Fibroblast of skin of left biceps (primary cell): ENCODE measurements around the gene ELOVL5.
"Not testable (repeated sequence)": the region's sequence is repeated elsewhere in the genome, so short reads cannot be mapped to it uniquely, and the experiment has no call there.

ENCODE experiments used
- DNase-seq, 2 experiments: peaks; one replicate each; pipeline ENCODE4 v3.0.0-alpha.2; 2013; ENCODE audit warnings: low read depth in 2 of 2

The ELOVL5 gene, protein sequence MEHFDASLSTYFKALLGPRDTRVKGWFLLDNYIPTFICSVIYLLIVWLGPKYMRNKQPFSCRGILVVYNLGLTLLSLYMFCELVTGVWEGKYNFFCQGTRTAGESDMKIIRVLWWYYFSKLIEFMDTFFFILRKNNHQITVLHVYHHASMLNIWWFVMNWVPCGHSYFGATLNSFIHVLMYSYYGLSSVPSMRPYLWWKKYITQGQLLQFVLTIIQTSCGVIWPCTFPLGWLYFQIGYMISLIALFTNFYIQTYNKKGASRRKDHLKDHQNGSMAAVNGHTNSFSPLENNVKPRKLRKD

DNA sequence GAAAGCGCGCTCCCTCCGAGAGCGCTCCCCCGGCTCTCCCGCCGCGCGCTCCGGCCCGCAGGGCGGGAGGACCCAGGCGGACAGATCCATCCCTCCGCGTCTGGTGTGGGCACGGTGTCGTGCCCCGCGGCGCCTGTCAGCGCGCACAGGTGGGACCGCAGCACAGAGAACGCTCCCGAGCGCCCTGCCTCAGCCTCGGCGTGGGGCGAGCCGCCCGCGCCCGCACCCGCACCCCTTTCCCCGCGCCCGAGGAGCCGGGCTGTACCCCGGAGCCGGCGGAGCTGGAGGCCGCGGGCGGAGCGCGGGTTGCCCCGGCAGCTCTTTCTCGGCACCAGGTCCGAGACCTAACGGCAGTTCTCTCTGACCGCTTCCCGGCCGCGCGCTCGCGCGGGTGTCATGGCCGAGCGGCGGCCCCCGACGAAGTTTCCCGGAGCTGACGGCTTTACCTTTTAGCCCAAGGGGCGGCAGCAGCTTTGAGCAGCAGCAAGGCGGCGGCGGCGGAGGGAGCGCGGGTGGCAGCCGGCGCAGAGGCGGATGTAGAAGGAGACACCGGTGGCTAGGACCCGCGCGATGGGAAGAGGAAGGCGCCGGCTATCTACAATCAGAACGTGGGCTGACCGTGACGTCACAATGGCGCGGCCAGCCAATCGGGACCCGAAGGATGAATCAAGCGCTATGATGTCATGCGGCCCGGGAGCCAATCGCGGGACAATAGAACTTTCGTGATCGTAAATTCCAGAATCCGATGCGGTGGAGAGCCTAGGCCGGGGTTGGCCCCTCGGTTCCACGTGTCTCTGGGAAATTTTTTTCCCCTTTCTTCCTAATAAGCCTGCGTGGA is at the start of gene ELOVL5:
Gene ELOVL5 (minus strand): TSS at position 580 of the 838 bp plus-strand sequence. CDS start 53,251 bp downstream, outside the sequence.
- peak; percentile 97 for DNase-seq

DNA sequence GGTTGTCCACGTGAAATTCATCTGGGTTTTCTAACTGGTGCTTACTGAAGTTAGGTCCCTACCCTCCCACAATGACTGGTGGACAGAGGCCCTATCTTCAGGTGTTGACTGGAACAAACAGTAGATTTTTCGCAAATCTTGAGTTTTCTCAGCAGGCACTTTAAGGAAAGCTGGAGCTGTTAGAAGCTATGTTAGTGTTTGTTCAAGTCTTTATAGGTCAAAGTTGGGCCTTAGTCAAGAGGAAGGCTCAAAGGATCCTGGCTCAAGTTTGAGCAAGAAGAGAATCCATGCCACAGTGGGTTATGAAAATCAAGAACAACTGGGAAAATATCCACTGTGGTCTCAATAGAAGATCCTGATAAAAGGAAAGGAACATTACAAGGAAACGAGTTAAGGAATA is 48.5 kb upstream of the ELOVL5 start:
- no peak for DNase-seq

DNA sequence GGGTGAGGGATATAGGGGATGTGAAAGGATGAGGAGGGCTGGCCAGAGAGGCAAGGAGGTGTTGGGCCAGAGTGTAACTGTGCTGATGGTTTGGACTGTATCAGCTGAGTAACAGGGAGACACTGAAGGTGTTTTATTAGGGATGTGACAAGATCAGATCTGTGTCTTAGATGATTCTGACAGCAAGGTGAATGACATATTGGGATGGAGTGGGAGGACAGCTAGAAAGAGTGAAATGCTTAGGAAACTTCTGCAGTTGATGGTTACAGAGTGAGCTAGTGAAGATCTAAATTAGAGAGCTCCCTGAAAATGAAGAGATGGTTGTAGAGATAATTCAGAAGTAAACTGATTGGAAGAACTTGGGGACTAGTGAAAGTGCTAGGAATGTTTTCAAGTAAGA is 47.2 kb upstream of the ELOVL5 start:
- no peak for DNase-seq

DNA sequence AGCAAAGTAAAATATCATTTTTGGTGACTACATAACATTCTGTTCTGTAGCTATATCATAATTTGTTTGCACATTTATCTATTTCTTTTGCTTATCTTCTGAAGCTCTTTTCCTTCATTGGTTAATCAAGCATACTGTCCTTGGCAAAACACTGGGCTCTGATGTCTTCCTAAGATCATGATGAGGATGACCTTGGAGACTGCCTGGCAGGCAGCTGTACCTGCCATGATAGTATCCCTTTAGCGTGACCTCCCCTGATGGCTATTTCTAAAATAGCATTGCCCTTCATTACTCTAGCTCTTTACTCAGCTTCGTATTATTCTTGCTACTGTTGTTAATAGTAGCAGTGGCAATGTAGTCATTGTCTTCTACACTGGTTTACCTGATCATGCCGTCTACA is 46.0 kb upstream of the ELOVL5 start:
- DNase-seq = no peak

DNA sequence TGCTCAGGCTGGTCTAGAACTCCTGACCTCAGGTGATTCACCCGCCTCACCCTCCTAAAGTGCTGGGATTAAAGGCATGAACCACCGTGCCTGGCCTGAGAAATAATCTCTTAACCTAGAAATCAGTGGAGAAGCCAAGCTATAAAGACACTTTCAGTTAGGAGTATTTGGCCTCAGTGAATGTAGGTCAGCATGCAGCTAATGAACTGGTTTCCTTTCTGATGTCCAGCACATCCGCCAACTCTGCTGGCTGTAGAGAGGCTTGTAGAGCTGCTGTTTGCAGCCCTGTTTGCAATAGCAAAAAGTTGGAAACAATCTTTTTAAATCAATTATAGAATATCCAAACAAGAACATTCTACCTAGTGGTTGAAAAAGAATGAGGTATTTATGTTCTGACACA is 42.4 kb upstream of the ELOVL5 start:
- DNase-seq = no peak

DNA sequence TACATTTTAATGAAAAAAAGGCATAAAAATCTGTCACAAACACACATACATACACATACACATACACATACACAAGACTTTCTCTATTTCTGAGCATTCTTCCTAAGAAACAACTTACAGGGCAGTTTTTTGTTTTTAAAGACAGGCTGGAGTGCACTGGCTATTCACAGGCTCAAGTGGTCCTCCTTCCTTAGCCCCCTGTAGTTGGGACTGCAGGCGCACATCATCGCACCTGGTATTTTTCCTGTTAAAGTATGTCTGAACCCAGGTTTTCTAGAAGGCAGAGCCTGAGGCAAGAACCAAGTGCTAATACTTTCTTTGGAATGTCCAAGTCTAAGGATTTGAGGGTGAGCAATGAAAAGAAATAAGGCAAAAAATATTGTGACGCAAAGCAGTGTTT is 41.3 kb upstream of the ELOVL5 start:
- DNase-seq = no peak

DNA sequence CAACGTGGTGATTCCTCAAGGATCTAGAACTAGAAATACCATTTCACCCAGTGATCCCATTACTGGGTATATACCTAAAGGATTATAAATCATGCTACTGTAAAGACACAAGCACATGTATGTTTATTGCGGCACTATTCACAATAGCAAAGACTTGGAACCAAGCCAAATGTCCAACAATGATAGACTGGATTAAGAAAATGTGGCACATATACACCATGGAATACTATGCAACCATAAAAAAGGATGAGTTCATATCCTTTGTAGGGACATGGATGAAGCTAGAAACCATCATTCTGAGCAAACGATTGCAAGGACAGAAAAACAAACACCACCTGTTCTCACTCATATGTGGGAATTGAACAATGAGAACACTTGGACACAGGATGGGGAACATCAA is 39.9 kb upstream of the ELOVL5 start:
- DNase-seq = not testable (repeated sequence)

DNA sequence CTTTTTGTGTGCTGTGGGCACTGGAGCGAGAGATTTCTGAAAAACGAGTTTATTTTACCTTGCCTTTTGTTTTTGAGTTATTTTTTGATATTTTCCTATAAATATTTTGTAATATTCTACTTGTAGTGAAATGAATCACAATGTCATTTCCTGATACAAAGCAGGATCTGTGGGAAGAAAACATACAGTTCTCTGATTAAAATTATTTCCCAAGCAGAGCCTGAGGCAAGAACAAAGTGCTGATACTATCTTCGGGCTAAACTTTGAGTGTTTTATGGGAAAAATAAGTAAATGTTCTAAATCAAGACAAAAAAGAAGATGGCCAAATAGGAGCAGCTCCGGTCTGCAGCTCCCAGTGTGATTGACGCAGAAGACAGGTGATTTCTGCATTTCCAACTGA is 33.7 kb upstream of the ELOVL5 start:
- DNase-seq = no peak

DNA sequence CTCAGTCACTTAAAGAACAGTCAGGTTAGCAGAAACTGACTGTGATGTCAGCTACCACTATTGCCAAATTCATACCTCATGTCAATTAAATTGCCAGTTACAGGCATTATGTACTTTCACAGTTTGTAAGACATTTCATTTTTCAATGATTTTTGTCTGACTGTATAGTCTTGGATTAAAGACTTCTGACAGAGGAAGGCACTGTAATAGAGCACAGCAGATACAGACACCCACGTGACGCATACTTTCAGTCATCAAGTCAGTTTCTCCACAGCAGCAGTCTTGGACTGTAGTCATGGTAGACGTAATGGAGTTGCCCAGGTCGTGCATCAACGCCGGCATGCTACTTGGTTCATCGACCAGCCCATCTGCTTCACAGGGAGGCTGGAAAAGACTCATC is 29.5 kb upstream of the ELOVL5 start:
- no peak for DNase-seq

DNA sequence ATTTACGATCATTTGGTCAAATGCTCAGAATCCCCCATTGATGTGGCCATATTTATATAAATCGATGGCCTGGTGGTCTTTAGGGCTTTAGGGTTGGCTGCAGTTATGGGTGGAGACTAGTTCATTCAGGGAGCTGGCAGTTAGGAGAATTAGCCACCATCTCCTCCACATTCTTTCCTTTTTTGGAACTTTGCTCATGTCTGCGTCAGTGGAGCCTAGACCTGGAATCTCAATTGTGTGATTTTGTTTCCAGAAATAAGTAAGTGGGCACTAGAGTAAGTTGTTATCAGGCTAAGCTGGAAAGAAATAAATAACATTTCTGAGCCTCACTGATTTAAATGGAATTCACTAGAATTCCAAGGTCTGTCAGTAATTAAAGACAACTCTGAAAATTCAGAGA is 29.0 kb upstream of the ELOVL5 start:
- DNase-seq = no peak

DNA sequence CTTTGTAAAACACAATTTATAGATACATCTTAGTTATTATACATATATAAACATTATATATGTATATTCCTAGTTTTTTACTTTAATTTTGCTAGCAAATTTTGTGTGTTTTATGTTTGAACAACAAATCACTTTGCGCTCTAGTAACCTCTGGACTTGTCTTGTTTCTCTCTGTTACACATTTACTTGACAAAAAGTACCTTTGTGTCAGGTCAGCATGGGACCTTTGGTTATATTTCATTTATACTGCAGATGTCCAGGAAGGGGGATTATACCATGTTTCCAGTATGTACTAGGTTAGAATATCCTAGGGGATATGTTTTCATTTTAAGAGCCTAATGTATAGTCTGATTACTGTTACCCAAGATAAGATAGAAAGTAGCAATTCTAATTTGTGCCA is 28.5 kb upstream of the ELOVL5 start:
- DNase-seq = no peak

DNA sequence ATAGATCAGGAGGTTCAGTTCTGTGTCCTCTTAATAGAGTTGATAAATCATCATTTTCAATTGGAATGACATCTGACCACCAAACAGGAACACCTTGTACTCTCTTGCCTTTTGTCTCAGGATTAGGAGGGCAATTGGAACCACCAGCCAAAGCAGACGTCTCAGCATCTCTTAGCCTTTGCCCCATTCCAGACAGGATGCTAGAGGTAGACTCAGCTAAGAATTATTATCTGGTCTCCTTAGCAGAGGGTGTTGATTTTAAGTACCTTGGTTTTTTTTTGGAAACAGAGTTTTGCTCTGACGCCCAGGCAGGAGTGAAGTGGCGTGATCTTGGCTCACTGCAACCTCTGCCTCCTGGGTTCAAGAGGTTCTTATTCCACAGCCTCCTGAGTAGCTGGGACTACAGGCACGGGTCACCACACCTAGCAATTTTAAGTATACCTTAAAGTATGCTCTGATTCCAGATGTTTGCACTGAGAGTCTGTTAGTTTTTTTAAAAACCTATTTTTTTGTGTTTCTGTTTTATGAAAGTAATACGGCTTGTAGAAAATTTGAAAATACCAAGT is 28.0 kb upstream of the ELOVL5 start:
- no peak for DNase-seq

DNA sequence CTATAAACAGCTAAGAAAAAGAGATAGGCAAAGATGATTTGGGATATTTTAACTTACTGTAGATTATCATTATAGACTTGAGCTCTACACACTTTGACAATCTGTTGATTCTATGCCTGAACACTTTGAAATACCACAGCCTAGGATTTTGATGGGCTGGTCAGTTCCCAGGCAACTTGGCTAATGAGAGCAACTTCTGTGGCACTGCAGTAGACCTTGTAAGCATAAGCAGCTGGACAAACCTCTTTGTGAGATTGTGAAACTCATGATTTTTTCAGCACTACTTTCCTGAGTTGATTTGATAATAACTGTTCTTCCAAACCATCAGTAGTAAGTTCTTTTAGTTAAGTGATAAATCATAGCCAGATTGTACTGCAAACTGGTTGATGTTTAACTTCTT is 27.1 kb upstream of the ELOVL5 start:
- DNase-seq = no peak

DNA sequence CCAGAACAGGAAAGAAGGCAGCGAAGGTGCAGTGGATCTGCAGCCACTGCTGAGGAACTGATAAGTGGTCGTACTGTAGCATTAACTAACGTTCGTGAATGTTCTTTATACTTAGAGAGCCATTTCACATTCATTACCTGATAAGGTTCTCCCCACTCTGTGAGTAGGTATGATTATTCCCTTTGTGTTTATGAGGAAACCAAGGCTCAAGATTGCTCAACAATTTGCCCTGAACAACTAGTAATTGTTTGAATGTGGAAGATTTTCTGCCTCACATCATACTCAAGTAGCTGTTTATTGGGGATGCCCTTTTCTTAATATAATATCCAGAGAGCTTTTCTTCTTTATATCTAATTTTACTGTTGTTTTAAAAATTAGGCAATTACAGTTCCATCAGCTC is 24.9 kb upstream of the ELOVL5 start:
- no peak for DNase-seq

DNA sequence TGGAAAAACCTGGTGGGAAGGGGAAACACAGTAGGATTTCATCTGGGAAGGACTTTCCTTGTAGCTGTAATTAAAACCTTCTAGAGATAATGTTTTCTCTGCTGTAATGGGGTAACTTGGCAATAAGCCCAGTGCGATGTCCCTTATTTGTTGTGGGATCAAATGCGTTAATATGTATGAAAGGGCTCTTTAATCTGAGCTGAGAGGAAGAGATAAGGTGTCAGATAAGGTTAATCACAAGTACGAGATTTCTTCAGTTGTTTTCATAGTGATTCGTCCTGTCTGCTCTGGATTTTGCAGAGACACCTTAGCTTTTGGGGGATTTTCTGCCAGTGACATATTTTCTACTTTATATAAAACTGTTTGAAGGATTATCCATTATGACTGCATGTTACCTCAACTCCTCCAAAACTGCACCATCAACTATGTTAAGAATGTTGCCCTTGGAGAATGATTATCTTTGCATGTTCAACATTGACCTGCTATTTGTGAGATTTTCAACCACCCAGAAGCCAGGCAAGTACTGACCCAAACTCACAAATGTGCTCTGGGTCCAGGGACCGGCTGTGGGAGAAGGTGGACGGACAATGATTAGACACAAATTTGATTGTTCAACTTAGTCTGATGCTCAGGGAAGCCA is 21.2 kb upstream of the ELOVL5 start:
- no peak for DNase-seq

DNA sequence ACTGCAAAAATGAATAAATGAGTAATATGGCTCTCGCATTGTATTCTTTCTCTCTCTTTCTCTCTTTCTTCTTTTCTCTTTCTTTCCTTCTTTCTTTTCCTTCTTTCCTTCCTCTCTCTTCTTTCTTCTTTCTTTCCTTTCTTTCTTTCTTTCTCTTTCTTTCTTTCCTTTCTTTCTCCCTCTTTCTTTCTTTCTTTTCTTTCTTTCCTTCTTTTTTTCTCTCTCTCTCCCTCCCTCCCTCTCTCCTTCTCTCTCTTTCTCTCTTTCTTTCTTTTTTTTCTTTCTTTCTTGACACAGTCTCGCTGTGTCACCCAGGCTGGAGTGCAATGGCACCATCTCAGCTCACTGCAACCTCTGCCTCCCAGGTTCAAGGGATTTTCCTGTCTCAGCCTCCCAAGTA is 20.3 kb upstream of the ELOVL5 start:
- DNase-seq = no peak

DNA sequence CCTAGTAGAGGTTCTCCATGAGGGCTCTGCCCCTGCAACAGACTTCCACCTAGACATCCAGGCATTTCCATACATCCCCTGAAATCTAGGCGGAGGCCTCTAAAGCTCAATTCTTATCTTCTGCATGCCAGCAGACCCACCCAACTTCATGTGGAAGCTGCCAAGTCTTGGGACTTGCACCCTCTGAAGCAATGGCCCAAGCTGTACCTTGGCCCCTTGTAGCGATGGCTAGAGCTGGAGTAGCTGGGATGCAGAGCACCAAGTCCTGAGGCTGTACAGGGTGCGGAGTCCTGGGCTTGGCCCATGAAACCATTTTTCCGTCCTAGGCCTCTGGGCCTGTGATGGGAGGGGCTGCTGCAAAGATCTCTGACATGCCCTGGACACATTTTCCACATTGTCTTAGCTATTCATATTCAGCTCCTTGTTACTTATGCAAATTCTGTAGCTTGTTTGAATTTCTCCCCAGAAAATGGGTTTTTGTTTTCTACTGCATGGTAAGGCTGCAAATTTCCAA is 17.4 kb upstream of the ELOVL5 start:
- DNase-seq = no peak

DNA sequence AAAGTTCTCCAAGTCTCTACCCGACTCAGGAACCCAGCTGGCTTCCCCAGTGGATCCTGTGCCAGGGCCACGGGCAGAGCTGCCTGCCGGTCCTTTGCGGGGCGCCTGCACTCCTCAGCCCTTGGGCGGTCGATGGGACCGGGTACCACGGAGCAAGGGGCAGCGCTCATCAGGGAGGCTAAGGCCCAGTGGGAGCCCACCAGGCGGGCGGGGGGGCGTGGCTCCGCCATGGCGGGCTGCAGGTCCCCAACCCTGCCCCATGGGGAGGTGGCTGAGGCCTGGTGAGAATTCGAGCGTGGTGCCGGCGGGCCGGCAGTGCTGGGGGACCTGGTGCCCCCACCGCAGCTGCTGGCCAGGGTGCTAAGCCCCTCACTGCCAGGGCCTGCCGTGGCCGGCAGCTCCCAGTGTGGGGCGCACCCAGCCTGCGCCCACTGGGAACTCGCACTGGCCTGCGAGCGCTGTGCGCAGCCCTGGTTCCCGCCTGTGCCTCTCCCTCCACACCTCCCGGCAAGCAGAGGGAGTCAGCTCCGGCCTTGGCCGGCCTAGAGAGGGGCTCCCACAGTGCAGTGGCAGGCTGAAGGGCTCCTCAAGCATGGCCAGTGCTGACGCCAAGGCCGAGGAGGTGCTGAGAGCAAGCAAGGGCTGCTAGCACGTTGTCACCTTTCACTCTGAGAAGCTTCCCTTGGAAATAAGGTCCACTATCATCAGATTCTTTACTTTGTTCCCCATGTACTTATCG is 14.8 kb upstream of the ELOVL5 start:
- DNase-seq = no peak

DNA sequence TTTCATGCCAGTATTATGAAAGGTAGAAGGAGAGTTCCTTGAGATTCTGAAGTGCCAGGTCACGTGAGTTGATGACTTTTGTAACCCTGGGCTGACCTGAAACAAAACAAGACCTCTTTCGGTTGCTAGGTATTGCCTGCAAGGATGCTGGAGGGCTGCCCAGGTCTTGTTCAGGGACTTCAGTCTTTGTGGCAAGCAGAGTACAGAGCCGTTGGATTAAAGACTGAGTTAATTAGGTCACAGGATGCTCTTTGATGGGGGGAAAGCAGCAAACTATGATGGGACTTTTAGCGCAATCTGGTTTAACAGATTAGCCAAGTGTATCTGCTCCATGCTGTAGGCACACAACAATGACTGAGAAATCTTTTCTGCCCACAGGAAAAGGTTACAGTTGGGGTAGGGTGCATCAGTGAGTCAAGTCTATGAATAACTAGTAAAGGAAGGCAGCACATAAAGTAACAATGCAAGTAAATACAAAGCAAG is 12.8 kb upstream of the ELOVL5 start:
- no peak for DNase-seq

DNA sequence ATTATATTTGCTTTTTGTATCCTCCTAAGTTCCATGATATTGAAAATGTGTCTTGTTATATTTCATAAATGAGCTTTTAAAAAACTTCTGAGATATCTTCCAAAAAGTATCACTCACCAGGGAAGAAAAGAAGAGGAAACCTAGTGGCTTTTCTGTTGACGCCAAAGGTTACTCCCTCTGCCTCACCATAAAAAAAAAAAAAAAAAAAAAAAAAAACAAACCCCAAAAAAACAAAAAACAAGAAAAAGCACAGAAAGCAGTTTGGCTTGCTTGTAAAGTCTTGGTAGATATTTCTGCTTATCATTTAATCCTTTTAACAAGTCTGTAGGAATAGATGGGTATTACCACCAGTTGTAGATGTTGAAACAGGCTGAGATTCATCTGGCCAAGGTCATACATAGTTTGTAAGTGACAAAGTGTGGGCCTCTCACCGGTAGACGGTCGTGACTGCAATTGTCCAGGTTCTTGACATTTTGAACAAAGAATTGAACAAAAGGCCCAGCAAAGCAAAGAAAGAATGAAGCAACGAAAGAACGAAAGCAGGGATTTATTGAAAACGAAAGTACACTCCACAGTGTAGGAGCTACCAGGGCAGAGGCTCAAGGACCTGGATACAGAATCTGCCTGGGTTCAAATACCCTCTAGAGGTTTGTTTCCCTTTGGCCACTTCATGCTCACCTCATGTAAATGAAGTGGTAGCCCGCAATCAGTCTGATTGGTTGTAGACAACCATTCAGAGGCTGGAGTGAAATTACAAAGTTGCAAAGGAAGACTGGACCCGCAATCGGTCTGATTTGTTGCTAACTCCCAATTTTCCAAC is 11.6 kb upstream of the ELOVL5 start:
- DNase-seq = no peak

DNA sequence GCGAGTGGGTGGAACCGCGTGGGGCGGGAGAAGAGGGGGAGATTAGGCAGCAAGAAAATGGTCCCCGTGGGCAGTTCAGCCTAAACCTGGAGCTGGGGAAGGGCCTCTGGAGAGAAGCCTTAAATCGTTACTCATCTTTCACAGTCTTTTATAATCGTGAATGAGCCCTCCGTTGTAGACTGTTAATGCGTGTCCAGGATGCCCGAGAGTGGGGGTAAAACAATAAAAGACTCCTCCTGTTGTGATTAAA is 11.0 kb upstream of the ELOVL5 start:
- DNase-seq = no peak
